GM21529 (cell line): ENCODE data around the gene CDX1.

Experiments
- ATAC-seq: cut with Tn5 transposase; IDR thresholded peaks from one replicate; pipeline ENCODE4 v1.9.1; 2021; ENCODE audit not compliant: unreplicated experiment

Gene CDX1

GRCh38 chr5:150146235-150146634 is 20.3 kb upstream of the CDX1 start:
- no peak for ATAC-seq

- ATAC-seq = no peak
Observed at GRCh38 chr5:150146862-150147601, 19.5 kb upstream of the CDX1 start.

DNA sequence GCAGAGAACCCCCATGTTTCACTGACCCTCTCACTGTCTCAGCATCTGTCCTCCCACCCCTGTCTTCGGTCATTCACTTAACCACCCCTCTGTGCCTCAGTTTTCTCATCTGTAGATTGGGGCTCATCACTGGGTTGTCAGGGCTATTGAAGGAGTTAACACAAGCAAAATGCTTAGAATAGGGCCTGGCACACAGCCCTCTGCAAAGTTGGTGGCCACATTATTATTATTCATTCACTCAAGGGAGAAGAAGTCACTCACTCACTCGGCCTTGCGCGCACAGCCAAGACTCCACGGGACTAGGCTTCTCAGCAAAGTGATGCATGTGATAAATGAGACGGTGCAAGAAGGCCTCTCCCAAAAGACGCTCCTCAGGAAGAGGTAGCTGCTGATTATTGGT is 18.9 kb upstream of the CDX1 start:
- no peak for ATAC-seq

- no peak for ATAC-seq
Observed at GRCh38 chr5:150148117-150148927, 18.3 kb upstream of the CDX1 start.

GRCh38 chr5:150149618-150150017 is 17.0 kb upstream of the CDX1 start:
- ATAC-seq = no peak

- ATAC-seq = no peak
Observed at GRCh38 chr5:150152636-150153462, 13.7 kb upstream of the CDX1 start.

DNA sequence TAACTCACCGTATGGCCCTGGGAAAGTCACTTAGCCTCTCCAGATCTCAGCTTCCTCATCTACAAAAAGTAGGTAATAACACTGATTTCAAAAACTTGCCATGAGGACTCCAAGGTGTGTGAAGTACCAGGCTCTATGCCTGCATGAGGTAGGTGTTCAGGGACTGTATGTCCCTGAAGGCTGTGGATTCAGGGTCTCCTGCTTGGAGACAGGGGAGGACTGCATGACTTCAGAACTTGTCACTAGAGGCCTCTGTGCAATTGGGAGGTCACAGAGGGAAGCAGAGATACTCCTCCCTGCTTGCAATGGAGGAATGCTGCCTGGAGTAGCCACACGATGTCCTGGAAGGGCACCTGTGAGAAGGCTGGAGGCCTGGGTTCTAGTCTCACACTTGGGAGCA is 13.1 kb upstream of the CDX1 start:
- ATAC-seq = no peak

DNA sequence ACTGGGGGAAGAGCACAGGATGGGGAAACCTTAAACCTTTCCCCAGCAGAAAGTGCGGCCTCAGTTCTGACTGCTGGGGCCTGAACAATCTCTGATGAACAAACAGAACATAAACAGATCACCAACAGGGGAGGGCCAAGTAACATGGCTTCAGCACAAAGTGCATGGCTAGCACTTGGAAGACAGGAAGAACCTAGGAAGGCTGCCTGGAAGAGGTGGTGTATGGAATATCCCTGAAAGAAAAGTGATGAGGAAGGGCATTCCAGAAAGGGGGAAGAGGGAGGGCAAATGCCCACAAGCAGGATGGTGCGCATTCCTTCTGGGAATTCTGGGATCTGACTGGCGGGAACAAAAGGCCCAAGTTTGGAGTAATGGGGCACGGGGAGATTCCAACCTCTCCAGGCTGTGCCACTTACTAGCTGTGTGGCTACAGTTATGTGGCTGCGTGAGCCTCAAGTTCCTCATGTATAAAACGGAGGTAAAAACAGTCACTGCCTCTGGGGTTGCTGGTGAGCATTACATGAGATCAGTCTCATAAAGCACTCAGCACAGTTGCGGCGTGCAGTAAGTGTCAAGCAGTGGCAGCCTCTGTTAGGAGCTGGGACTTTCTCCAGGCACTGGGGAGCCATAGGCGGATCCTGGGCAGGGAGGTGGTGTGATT is 12.5 kb upstream of the CDX1 start:
- no peak for ATAC-seq

DNA sequence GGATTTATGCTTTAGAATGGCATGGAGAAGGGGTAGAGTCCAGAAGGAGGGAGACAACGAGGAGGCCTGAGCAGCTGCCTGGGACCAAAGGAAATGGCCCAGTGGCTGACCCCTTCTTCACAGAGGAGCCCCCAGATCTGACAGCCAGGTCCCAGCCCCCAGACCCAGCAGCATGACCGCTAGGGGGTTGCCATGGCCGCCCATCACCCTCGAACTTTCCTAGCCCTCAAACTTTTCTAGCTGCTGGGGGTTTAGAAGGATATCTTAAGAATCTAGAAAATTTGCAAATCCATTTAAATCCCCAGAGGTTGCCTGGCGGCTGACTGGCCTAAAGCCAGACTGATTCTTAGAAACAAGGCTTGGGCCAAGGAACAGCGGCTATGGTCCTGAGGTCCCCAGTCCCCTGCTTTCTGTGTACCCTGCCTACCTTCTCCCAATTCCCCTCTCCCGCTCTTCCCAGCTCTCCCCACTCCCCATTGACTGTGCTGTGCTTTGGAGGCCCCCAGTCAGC is 11.9 kb upstream of the CDX1 start:
- ATAC-seq = no peak

DNA sequence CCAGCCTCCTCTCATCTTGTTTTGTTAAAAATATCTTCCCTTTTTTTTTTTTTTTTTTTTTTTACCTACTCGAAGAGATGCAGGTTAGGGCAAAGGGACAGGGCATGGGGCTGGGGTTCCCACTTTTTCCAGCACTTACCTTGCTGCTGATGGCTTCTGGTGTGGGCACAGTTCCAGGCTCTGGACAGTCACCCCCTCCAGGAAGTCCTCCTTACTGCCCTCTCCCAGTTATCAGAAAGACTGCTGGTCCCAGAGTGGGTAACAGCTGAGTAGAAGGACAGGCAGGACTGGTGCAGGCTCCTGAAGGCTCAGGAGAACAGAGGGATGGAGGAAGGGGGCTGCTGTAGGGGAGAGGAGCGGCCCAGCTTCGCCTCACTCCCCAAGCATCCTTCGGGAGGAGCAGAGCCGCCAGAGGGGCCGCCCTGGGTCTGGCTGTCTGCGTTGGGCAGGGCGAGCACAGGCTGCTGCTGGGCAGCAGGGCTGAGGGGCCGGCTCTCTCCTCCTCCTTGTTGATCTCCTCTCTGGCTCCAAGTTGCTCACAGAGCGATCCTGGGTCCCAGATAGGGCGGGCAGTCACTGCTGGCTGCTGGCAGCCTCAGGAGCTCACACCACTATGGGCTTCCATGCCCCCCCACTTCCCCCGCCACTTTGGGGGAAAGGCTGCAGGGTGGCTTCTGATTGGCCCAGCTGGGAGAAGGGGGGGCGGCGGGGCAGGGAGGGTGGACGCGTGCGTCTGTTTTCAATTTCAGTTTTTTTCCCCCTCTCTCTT is 11.1 kb upstream of the CDX1 start, which contains the start of gene PDGFRB:
PDGFRB (minus strand) TSS at position 588 of the 769 bp plus-strand sequence. CDS start 18,798 bp downstream, outside the sequence.
- ATAC-seq = no peak

- no peak for ATAC-seq
Observed at GRCh38 chr5:150156027-150156368, 10.6 kb upstream of the CDX1 start.

DNA sequence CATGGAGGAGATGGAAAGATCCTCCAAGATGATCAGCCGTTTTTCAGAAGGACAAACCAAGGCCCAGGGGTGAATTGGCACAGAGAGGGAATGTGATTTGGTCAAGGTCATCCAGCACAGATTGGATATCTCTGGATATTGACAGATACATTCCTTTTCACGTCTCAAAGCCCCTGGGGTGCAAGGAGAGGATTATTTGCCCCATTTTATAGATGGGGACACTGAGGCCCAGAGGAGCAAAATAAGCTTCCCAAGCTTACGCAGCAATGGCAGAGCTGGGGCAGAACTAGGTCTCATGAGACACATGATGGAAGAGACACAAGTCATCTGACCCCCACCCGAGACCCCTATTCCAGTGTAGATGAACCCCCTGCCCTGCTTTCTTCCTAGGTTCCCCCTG is 10.0 kb upstream of the CDX1 start:
- ATAC-seq = no peak

- no peak for ATAC-seq
Observed at GRCh38 chr5:150157168-150157567, 9.4 kb upstream of the CDX1 start.

DNA sequence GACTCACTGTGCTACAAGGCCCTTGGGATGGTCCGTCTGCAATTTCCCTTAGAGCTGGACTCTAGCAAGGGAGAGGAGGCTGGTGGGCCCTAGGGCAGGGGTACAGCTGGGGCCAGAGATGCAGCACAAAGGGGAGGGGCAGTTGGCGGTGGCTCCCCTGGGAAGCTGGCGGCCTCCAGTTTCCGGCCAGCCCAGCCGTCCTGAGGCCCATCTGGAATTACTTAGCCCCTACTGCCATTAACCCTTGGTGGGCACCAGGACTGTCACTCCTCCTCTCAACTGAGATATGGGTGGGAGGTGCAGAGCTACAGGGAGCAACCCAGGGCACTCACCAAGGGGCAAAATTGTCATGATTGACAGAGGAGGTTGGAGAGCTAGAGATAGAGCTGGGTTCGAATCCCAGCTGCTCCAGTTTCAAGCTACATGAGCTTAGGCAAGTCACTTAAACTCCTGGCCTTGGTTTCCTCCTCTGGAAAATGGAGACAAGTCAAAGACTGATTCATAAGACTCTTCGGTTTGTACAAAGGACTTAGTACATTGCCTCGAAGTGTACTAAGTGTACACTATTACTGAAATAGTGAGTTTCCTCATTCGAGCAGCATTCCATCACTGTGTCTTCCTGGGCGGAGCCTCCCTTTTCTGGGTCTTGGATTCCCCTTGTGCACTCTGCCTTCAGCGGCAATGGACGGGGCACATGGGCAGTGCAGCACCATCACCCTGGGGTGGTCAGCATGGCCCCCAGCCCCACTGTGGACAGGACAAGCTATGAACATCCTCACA is 8.2 kb upstream of the CDX1 start:
- no peak for ATAC-seq

- ATAC-seq = no peak
Observed at GRCh38 chr5:150159031-150159430, 7.5 kb upstream of the CDX1 start.

DNA sequence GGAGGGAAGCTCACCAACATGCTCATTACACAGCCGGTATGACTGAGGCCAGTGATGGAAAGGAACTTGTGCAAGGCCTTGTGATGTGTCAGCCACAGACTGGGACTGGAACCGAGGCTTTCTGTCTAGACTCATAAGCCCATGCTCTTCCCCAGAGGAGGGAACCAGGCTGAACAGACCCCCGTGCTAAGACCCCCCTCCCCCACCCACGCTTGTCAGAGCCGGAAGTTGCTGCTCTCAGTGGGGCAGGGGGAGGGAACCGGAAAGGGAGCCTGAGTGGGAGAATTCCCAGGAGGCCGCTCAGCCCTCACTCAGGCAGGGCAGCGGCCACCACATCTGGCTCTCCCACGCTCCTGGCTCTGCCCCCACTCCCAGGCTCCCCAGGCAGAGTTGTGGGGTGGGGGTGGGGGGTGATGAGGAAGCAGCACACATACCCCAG is 6.8 kb upstream of the CDX1 start:
- ATAC-seq = no peak

DNA sequence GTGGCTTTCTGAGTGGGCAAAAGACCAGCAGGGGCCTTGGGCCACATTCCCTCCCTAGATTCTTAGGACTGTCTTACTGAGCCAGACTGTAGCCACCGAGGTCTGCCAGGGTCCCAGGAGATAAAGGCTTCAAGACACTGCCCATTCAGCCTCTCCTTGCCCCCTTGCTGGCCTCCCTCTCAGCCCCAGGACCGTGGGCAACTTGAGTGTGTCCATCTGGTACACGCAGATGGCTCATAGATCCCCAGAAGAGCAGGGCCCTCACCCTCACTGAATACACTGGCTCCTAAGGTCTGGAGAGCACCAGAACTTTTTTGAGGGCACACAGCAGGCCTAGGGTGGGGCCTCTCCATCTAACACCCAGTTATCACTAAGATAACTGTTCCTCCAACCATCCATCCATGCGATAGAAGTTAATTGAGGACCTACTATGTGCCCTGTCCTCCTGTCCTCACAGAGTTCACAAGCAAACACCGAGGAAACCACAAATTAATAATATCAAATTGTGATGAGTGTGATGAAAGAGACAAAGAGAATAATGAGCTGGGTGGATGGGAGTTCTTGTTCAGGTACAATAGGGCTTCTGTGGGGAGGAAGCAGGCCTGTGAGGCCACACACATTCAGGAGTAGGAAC is 6.0 kb upstream of the CDX1 start:
- no peak for ATAC-seq

DNA sequence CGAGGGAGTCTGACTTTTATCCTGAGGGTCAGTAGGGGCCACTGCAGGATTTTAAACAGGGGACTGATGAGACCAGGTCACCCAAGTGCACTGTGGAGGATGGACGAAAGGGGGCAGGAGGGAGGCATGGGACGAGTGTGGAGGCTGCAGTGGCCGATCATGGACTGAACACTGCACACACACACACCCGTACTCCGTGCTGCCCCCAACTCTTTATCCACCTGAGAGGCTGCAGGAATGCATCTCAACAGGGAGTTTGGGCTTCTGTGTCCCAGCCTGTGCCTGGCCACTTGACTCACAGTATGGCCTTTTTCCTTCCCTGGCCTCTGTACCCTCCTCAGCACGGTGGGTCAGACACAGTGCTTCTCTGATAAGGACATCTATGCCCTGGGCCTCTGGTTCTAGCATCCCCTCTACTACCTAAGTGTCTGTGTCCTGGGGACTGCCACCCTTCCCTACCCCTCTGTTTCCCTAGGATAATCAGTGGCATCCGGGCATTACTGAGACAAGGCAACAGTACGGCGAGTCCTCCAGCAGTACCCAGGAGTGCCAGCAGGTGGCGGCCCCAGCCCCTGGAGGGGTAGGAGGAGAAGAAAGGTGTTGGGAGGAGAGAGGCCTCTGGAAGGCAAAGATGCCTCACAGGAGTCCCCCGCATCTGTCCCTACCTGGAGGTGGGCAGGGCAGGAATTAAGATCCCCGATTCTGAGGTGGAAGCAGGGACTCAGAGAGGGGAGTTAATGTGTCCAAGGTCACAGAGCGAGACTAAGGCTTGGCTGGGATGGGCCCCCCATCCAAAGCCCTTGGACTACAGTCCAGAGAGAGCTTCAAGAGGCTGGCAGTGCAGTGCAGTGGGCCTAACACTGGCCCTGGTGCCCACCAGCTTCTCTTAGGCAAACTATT is 5.1 kb upstream of the CDX1 start:
- ATAC-seq = peak; percentile 65
